HG03039 (cell line): Measurements from ENCODE around the gene STXBP5.
"Not testable (repeated sequence)": the region's sequence is repeated elsewhere in the genome, so short reads cannot be mapped to it uniquely, and the experiment has no call there.

Experiments
- ATAC-seq: cut with Tn5 transposase; IDR thresholded peaks from one replicate; pipeline ENCODE4 v1.9.1; 2021; ENCODE audit warnings: mild to moderate bottlenecking, moderate library complexity; ENCODE audit not compliant: unreplicated experiment

Gene STXBP5

GRCh38 chr6:147372806-147373205 is 168.6 kb downstream of the STXBP5 start:
- ATAC-seq: no peak

DNA sequence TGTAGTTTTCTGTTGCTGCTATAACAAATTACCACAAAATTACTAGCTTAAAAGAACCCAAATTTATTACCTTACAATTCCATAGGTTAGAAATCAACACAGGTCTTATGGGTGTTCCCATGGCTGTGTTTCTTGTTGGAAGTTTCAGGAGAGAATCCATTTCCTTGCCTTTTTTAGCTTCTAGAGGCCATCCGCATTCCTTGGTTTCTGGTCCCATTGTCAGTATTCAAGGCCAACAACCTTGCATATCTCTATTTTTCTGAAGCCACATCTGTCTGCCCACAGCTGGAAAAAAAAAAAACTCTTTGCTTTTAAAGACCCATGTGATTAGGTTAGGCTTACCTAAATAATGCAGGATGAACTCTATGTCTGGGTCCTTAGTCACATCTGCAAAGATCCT is 174.6 kb downstream of the STXBP5 start:
- ATAC-seq: no peak

DNA sequence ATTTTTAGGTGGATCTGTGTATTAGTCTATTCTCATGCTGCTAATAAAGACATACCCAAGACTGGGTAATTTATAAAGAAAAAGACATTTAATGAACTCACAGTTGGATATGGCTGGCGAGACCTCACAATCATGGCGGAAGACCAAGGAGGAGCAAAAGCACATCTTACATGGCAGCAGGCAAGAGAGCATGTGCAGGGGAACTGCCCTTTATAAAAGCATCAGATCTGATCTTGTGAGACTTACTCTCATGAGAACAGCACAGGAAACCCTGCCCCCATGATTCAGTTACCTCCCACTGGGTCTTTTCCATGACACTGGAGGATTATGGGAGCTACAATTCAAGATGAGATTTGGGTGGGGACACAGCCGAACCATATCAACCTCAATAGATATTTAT is 176.6 kb downstream of the STXBP5 start:
- ATAC-seq: not testable (repeated sequence)

- no peak for ATAC-seq
Observed at GRCh38 chr6:147381712-147382111, 177.5 kb downstream of the STXBP5 start.

DNA sequence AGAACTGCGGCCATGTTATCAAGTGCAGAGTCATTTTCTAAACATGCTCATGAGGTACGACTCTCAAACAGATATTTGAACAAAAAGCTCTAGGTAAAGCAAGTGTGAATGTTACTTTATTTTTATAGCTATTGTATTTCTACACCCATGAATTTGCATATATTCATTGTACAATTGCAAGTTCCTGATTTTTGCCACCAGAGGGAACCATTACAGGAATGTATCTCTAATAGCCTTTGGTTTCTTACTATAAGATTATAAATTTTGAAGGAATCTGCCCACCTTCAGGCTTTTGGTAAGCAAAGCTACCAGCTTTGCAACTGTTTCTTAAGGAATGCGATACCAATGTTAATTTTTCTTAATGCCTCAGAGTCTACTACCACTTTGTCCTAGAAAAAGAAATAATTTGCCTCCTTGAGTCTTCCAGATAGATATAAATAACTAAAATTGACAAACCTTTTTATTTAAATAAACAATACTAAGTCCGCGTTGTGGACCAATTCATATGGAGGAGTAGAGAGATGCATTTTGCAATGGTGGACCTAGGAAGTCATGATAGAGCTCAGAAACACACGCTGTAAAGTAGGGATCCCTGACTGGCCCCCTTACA is 178.8 kb downstream of the STXBP5 start:
- ATAC-seq: no peak

DNA sequence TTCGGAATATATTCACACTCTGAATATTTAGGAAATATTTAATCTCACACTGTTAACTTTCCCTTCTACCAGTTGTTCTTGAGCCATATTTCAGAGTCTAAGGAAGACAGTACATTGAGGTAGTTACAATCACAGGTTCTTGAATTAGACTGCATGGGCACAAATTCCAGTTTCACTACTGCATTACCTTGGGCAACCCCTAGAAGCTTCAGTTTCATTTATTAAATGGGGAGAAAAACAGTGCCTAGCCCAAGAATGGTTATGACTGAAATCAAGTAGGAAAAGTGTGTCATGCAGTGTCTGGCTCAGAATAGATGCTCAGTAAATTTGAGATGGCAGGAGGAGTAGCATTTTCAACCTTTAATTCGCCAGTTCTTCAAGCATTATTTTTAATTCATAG is 179.8 kb downstream of the STXBP5 start:
- peak; percentile 40 for ATAC-seq

DNA sequence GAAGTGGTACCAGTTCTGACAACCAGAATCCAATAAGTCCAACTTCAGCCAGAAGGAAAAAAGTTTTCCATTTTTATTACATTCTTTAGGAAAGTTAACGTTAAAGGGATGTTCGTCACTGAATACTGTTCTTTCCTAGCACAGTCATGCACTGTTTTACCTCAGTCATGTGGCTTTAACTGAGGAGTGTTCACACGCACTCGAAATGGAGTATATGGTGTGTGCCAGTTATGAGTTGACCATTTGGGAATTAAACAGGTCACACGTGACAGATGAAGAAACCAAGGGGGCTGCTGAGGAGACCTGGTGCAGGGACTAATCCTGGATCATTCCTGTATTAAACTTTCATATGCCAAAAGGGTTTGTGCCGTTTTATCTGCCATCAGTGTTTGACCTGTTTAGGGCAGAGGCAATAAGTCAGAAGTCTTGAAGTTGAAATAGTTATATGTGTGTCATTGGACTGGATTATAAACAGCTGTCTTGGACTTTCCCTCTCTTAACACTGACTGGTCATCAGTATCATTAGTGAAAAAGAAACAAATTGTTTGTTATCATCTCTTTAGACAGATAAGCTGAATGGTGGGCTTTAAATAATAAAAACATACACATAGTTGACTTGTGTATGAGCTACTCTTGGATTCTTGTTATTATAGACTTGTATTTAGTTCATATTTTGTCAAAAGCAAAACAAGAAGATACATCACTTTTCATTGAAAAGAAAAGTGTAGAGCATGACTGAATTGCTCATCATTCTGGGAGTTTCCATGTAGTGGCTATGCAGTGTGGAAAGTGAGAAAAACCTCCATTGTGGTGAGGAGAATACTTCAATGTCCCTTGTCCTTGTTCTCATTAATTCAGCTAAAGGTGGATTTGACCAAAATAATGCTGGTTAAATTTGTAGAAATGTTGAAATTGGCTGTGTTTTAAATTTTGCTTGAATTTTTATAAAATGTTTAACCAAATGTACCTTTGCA is 180.8 kb downstream of the STXBP5 start:
- ATAC-seq: peak; percentile 63

DNA sequence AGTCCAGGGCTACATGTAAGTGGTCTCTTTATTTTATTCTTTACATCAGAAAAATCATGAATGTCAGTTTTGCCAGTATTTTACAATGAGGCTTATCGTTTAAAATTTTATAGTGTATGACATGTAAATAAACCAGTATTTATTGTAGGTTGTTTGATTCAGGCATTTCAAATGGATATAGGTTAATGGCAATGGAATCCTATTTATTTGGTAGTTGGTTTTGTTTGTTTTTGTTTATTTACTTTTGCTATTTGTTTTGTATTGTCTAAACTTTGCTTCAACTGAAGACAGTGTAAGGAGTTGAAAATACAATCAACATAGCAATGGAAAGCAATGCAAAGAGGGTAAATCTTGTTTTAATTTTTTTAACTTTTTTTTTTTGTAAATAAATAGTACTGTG is 185.2 kb downstream of the STXBP5 start:
- no peak for ATAC-seq

DNA sequence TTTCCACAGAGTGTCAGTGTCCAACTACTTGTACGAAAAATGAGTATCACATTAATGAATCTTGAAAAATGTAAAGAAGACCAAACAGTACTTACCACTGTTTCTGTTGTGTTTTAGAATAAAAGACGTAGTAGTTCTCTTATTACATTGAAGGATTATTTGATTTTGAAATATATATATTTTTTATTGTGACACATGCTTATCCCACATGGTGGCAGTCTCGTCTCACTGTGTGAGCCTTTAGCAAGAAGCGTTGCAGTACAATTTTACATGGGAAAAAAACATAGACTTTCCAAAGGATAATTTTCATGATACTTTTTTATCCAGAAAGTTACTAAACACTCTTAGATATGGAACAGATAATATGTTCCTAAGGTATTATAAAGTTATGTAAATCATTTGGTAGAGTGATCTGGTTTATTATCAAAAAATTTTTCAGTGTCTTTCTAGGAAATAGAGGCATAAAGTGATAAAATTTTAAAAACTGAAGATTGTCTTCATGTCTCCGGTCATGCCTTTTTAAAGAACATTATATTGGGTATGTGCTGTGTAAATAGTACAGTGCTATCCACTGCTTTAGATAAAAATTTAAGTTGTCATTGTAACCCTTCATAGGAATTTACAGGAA is 186.8 kb downstream of the STXBP5 start:
- ATAC-seq: no peak

DNA sequence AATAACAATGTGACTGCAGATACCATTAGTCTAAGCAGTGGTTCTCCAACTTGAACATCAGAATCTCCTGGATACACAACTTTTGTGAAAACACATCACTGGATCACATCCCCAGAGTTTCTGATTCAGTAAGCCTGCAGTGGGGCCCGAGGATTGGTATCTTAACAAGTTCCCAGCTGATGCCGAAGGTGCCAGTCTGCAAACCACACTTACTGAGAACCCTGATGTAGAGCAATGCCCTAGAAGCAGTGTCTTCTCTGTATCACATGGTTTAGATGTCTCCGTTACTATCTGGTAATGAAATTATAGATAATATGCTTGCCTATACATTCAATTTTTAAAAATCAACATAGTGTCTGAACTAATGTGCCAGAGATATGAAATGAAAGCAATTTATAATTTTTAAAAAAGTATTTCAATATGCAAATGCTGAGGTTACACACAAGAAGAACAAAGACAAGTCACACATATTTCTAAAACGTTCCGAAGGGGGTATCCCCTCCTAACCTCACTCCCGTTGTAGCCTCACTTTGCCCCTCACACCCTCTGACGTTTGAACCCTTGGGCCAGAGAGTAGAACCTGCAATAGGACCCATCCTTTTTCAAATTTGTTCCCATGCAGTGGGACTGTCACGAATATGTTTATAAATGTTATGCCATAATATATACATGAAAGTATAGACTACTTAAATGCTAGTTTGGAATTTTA is 188.9 kb downstream of the STXBP5 start:
- ATAC-seq: no peak

GRCh38 chr6:147395158-147395557 is 190.9 kb downstream of the STXBP5 start:
- no peak for ATAC-seq

DNA sequence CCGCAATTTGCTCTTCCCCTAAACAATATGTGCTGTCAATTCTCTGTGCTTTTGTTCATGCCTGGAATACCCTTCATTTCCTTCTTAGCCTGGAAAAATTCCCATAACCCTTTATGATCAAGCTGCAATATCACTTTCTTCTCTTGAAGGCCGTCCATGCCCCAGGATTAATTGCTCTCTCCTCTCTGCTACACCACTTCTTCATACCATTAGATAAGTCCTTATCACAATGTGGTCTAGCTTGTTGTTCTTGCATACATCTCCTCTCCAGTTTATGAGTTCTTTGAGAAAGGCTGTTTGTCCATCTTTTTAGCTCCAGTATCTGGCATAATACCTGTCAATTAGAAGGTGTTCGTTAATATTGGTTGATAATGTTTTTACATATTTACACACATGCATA is 193.1 kb downstream of the STXBP5 start:
- no peak for ATAC-seq

DNA sequence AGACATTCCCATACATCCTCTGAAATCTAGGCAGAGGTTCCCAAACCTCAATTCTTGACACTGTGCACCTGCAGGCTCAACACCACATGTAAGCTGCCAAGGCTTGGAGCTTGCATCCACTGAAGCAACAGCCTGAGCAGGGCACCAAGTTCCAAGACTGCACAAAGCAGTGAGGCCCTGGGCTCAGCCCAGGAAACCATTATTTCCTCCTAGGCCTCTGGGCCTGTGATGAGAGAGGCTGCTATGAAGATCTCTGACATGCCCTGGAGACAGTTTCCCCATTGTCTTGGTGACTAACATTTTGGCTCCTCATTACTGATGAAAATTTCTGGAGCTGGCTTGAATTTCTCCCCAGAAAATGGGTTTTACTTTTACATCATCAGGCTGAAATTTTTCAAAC is 196.8 kb downstream of the STXBP5 start:
- ATAC-seq: no peak

DNA sequence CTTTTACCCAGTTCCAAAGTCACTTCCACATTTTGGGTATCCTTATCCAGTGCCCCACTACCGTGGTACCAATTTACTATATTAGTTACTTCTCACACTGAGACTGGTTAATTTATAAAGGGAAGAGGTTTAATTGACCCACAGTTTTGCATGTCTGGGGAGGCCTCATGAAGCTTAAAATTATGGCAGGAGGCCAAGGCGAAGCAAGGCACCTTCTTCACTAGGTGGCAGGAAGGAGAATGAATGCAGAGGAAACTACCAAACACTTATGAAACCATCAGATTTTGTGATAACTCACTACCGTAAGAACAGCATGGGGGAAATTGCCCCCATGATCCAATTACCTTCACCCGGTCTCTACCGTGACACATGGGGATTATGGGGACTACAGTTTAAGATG is 197.6 kb downstream of the STXBP5 start:
- no peak for ATAC-seq

DNA sequence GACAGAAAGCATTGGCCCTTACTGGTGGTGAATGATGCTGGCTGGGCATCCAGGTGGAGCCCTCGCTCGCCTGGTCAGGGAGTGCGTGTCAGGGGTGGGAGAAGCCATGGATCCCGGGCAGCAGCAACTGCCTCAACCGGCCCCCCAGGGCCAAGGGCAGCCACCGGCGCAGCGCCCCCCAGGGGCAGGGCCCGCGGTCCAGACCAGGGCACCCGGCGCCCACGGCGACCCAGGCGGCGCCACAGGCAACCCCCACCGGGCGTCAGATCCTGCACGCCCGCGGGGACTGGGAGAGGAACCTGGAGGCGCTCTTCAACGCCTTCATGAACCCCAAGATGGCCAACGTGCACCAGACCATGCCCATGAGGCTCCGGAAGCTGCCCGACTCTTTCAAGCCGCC is 202.6 kb downstream of the STXBP5 start:
- no peak for ATAC-seq

- no peak for ATAC-seq
Observed at GRCh38 chr6:147407571-147407970, 203.4 kb downstream of the STXBP5 start.

DNA sequence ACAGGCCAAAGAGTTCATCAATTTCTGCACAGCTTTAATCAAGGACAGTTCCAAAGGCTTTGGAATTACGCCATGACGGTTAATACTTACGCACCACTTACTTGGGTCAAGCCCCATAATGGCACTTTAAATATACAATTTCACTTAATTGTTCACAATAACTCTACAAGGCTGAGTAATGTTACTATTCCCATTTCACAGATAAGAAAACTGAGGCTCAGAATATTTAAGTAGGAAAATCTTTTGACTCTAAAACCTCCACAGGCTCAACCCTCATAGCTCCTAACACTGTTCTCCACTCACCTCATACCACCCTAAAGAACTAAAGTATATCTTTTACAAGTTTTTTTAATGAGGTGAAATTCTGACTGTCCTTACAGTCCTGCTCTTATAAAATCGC is 212.4 kb downstream of the STXBP5 start:
- ATAC-seq: no peak

DNA sequence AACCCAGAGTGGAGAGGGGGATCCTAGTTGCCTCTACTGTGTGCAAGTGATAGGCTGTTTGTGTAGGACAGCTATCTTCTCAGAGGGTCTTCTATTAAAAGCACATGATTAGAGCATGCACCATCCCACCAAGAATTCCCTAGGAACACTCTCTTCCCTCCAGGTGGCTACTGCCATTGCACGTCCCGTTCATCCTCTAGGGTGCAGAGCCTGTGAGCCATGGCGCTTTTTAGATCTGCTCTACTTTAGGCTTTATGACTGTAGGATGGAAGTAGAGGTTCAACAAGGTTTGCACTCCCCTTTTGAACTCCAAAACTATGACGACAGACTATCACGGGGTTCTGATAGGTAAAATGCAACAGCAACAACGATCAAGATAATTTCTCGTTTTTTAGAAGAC is 213.7 kb downstream of the STXBP5 start:
- no peak for ATAC-seq

- no peak for ATAC-seq
Observed at GRCh38 chr6:147418523-147418922, 214.3 kb downstream of the STXBP5 start.

DNA sequence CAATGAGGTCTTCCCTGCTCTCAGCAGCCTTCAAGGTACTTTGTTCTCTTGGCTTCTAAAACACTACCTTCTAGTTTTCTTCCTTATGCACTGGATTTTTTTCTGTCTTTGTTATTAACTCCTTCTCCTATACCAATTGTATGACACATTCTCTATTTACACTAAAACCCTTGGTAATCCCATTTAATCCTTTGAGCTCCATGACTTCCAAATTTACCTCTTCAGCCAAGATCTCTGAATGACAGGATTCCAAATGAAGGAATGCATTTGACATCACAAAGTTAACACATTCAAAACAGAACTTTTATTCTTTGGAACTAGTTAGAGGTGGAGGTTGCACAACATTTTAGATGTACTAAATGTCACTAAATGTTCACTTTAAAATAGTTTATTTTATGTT is 217.7 kb downstream of the STXBP5 start:
- ATAC-seq: no peak

- ATAC-seq: no peak
Observed at GRCh38 chr6:147423111-147423510, 218.9 kb downstream of the STXBP5 start.
